ENCODE data around the gene CCNQ. TPM values are rescaled to one million over a fixed set of nuclear protein-coding genes. Genes with fewer than 3 reads are reported as not detected.

CCNQ gene
- total RNA-seq, 1 donor from 2014 or later: 11.1 TPM

GRCh38 chrX:153576239-153576870 is 22.6 kb downstream of the CCNQ start:
- DNase-seq: no peak

DNA sequence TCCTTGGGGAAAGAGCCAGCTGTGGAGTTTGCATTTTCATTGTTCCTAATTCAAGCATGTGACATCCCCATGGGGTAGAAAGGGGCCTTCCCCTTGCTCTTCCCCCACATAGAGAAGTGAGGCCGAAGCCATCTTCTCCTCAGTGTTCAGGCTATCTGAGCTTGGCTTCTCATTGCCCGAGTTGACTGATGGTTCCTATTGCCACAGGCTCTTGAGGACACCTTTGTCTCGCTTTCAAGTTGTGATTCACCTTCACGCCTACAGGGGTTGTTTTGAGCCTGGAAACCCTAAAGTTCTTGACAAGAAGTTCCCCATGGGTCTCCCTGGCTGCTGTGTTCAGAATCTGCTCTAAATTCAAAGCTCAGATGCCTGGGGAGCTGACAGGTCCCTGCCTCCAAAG is 25.0 kb downstream of the CCNQ start:
- no peak for DNase-seq

DNA sequence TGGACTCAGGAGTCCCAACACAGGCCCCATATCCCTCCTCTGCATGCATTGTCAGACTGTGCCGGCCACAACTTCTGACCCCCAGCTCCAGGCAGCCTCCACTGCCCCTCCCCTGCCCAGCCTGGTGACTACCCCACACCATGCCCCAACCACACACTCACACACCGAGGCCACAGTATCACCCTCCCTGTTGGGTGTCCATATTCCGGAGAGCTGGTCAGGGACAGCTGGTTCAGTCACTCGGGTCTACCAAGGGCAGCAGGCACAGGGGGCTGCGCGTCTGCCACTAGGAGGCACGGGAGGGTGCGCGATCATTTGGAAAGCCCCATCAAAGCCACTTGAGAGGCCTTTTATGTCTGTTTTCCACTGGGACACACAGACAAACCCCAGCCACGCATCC is 26.3 kb downstream of the CCNQ start:
- no peak for DNase-seq

DNA sequence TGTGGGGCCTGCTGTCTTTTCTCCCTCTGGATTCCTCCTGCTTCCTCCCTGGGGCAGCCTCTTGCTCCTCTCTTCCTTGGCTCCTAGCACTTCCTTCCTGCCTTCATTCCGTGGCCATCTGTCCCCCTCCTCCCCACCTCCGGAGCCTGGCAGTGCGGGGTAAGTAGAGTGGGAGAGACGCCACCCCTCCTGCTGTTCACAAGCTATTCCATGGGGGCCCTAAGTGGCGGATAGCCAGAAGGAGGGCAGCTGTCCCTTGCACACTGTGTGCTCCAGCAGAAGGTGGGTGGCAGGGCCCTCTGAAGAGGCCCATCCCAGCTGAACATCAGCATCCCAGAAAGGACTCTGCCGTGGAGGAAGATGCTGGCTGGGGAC is 27.4 kb downstream of the CCNQ start:
- DNase-seq: no peak

GRCh38 chrX:153569475-153569874 is 29.5 kb downstream of the CCNQ start:
- no peak for DNase-seq

- DNase-seq: no peak
Measured at GRCh38 chrX:153568451-153569011, 30.4 kb downstream of the CCNQ start.

GRCh38 chrX:153565996-153566580 is 32.9 kb downstream of the CCNQ start:
- DNase-seq: no peak

GRCh38 chrX:153564047-153564606 is 34.8 kb downstream of the CCNQ start:
- no peak for DNase-seq

GRCh38 chrX:153562546-153562945 is 36.4 kb downstream of the CCNQ start:
- no peak for DNase-seq

GRCh38 chrX:153561337-153561736 is 37.6 kb downstream of the CCNQ start:
- no peak for DNase-seq

DNA sequence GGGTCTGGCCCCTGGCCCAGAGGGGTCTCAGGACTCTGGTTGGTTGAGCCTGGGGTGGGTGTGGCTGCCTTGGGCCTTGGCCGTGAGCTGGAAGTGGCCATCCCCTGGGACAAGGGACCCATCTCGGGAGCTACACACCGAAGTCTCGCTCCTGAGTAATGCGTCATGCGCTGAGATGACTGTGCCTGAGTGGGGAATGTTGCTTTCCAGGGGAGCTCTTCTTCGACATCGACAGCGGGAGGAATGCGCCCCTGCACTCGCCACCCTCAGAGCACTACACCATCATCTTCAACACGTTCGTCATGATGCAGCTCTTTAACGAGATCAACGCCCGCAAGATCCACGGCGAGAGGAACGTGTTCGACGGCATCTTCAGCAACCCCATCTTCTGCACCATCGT is 38.5 kb downstream of the CCNQ start:
- DNase-seq: no peak

GRCh38 chrX:153560000-153560399 is 38.9 kb downstream of the CCNQ start:
- DNase-seq: no peak

GRCh38 chrX:153557618-153558355 is 41.2 kb downstream of the CCNQ start:
- no peak for DNase-seq

DNA sequence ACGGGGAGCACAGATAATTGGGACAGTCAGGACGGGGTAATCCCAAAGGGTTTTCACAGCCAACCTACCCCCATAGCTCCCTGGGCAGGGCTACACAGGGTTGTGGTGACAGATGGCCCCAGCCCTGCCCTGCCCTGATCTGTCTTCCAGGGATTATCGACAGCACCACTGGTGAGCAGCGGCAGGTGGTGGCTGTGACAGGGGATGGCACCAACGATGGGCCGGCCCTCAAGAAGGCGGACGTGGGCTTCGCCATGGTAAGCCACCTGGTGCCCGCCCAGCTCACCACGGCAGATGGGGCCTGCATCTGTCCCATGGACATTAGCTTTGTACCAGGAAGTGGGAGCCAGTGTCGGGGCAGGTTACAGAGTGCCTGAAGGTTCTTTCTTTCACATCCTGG is 42.2 kb downstream of the CCNQ start:
- DNase-seq: no peak

- DNase-seq: peak; percentile 46
Measured at GRCh38 chrX:153554519-153555167, 44.3 kb downstream of the CCNQ start.

GRCh38 chrX:153551135-153551534 is 47.8 kb downstream of the CCNQ start:
- no peak for DNase-seq

DNA sequence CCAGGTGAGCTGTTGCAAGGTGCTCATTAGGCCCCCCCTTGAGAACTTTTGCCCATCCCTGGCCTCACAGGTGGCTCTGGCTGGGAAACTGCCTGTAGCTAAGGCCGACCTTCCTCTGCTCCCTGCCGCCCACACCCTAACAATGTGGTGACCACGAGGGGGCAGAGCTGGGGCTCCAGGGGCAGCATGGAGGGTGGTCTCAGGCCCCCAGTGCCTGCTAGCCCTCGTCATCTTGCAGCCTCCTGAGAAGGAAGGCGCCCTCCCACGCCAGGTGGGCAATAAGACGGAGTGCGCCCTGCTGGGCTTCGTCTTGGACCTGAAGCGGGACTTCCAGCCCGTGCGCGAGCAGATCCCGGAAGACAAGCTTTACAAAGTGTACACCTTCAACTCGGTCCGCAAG is 49.1 kb downstream of the CCNQ start:
- no peak for DNase-seq

DNA sequence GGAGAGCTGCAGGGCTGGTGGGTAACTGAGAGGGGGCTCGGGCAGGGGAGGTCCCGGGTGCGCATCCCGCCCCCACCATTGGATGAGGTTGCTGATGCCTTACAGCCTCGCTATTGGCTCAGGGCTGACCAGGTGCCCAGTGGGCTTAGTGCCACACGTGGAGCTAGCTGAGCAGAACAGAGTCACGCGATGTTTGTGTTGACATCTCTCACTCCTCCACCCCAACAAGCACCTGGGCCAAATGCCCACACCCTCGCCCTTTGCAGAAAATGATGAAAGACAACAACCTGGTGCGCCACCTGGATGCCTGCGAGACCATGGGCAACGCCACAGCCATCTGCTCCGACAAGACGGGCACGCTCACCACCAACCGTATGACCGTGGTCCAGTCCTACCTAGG is 49.7 kb downstream of the CCNQ start:
- no peak for DNase-seq

DNA sequence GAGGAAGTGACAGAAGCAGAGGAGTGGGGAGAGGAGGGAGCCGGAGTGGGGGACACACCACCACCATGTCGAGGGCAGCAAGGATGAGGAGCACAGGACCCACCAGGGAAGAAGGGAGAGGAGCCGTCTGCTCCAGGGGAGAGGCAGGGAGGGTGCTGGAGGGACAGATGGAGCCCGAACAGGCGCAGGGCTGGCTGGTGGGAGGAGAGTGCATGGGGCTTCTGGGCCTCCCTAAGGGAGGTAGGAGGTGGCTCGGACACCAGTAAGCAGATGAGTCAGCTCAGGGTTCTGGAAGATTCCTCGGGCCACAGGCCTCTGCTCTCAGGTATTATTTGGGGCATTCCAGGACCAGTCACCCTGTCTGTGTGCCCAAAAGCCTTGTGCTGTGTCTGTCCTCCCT is 51.7 kb downstream of the CCNQ start:
- DNase-seq: no peak

DNA sequence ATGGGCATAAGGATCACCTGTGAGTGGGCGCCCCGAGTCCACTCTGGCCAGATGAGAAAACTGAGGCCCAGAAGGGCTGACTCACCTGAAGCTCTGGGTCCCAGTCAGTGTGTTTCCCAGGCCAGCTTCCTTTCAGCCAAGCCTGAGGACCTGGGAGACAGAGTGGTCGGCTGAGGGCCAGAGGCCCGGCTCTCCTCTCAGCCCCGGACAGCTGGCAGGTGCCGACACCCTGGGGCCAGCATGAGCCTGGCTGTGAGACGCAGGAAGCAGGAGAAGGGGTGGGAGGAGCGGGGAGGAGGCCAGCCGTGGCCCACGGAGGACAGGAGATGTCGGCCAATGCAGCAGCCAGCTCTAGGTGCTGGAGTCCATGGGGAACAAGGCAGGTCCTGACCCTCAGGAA is 52.6 kb downstream of the CCNQ start:
- no peak for DNase-seq

DNA sequence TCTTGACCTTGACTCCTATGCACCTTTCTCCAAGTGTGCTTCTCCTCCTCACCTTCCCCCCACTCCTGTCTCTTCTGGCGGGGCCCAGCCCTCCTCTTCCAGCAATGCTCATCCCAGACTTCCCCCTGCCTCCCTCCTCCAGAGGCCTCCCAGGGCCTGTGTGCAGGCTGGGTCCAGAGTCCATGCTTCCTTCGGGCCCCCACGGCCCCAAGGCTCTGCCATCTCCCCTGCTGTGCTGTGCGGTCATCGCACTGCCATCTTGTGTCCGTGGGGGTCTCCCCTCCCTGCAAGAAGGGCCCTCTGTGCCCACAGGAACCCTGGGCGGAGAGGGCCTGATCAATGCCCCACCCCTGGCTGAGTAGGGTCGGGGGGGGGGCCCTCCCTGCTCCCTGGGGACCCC is 54.2 kb downstream of the CCNQ start:
- DNase-seq: no peak

GRCh38 chrX:153539979-153540358 is 59.0 kb downstream of the CCNQ start:
- no peak for DNase-seq

All from skin of body (tissue), 2 donors.